OCI-M2 (cell line): ENCODE measurements around the gene MUC2.

Experiments used
- DNase-seq: peaks from one replicate; lab custom pipeline; 2025; ENCODE audit not compliant: unreplicated experiment; lab: John Stamatoyannopoulos, UW

MUC2 gene

GRCh38 chr11:1074244-1075221 lies at the start of gene MUC2:
TSS of gene MUC2 (plus strand) at chr11:1074874.
- DNase-seq: no peak

DNA sequence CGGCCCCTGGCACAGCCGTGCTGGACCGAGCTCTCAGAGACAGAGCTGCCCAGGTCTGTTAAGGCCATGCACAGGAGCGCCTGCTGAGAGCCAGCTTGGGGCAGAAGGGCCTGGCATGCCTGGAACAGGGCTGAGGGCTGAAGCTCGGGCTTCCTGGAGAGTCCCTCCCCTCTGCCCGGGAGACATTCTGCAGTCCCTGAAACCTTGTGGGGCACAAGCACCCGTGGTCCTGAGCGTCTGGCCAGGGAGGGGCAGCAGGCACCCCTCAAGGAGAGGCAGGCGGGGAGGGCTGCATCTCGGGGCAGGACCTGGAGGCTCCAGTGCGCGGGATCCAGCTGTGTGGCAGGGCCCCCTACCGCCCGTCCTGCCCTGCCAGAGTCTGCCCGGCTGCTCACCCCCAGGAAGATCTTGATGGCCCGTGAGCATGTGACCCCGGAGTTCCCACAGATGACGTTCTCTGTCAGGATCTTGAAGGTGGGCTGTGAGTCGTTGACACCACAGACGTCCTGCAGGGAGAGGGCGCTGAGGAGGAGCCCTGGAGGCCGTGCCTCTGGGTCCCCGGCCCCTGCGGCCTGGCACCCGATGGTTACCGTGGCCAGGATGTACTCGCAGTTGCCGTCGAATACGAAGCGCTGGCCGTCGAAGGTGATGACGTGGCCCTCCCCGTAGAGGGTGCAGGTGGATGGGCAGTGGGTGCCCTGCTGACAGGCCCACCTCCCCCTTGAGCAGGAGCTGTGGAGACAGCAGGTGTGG lies 49.1 kb upstream of the MUC2 start:
- no peak for DNase-seq

DNA sequence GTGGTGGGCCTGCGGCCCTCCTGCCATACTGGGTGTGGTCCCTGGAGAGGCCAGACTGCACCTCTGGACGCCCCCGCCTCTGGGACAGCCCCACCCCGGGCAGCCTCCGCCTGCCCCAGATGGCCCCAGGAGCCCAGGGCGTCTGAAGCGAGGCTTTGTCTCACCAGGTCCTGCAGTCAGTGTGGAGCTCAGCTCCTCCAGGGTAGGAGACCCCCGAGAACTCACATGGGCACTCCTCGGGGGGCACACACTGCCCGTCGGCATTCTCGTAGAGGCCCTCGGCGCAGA lies 48.6 kb upstream of the MUC2 start:
- DNase-seq: no peak

GRCh38 chr11:1026641-1027482 lies 47.8 kb upstream of the MUC2 start:
- DNase-seq: no peak

GRCh38 chr11:1027483-1028290 lies 47.0 kb upstream of the MUC2 start:
- DNase-seq: no peak

GRCh38 chr11:1028291-1028540 lies 46.5 kb upstream of the MUC2 start:
- no peak for DNase-seq

- no peak for DNase-seq
These were observed 46.1 kb upstream of the MUC2 start for GRCh38 chr11:1028616-1029015.

- no peak for DNase-seq
These were observed 45.6 kb upstream of the MUC2 start for GRCh38 chr11:1029051-1029450.

- no peak for DNase-seq
These were observed 45.0 kb upstream of the MUC2 start for GRCh38 chr11:1029654-1030053.

- DNase-seq: no peak
These were observed 44.6 kb upstream of the MUC2 start for GRCh38 chr11:1030086-1030485.

DNA sequence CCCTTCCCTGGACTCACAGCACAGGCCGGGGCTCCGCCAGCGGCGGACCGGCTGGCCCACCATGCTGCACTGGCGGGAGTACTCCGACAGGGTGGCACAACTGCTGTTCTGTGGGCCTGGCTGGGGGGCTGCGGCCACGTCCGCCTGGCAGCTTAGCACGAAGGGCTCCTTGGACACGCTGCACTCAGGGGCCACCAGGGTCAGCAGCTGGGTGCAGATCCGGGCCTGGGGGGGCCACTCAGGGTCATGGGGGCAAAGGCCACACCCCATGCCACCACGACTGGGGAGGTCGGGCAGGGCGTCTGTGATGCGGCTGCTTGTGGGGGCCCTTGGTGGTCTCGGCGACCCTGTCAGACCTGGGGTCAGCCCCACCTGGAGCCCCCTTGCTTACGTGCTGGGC lies 44.1 kb upstream of the MUC2 start:
- no peak for DNase-seq

DNA sequence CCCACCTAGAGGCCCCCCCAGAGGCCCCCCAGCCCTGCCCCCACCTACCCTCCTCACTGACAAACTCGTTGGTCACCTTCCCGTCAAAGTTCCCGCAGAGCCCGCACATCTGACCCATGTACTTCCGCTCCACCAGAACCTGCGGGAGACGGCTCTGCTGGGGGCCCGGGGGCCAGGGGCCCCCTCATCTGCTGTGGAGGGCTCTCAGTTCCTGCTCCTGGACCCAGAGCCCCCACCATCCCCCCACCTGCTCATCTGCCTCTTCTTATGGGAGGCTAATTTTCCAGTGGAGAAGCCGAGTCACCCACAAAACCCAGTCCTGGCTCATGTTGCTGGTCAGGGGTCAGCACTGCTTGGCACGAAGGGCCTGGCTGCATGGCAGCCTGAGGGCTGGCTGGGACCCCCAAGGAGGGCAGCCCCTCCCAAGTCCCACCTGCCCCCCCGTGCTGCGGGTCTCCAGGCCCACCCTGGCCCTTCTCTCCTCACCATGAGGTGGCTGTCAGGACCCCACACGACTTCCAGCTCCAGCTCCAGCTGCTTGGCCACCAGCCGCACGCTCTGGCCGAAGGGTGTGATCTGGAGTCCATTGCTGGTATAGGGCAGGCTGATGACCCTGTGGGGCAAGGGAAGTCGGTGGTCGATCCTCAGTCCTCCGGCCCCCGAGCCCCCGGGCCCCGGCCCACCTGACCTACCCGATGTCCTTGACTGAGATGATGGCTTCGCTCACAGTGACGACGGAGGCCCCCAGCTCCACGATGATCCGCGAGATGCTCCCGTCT lies 43.4 kb upstream of the MUC2 start:
- no peak for DNase-seq

DNA sequence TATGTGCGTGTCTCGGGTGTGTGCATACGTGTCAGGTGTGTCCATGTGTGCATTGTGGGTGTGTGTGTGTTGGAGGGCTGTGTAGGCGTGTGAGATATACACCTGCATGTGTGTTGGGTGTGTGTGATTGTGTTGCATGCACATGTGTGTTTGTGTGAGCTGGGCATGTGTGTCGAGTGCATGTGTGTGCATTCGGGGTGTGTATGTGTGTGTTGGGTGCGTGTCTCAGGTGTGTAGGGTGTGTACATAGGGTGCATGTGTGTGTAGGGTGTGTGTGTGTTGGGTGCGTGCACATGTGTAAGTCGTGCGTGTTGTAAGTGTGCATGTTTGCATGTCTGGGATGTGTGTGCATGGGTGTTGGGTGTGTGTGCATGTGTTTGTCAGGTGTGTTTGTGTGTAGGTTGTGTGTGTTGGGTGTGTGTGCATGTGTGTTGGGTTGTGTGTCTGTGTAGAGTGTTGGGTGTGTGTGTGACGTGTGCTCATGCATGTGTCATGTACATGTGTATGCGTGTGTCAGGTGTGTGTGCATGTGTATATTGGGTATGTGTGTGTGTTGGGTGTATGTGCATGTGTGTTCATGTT lies 42.3 kb upstream of the MUC2 start:
- DNase-seq: no peak

DNA sequence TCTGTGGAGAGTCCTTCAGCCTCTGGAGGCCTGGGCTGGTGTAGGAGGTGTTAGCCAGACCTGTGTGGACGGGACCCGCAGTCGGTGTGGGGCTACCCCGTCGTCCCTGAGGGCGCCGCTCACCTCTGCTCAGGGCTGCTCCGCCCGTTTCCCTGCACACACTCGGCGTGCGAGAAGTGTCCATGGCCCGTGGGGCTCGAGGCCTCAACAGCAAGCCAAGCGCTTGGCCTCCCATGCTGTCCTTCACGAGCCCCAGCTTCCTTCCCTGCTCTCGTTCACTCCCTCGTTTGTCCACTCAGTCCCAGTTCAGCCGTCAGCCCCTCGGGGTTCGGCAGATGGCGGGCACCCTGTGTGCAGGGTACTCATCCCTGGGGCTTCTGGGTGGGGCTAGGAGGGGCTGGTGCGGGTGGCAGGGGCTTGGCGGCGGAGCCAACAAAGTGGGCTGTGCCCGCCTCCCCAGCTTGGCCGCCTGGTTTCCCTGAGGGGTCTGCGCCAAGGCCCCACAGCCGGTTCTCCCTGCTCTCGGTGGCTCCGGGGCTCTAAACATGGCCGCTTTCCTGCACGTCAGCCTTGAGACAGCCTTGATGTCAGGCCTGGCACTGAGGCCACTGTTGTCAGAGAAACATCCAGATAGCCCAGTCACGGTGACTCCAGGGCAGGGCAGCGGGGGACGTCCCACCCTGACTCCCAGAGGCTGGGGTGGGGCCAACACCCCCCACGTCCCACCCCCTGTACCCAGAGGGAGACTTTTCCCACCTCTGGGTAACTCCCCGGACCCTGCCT lies 41.5 kb upstream of the MUC2 start:
- DNase-seq: no peak

GRCh38 chr11:1034001-1034400 lies 40.7 kb upstream of the MUC2 start:
- no peak for DNase-seq

GRCh38 chr11:1034456-1035295 lies 40.0 kb upstream of the MUC2 start:
- no peak for DNase-seq

- no peak for DNase-seq
These were observed 38.9 kb upstream of the MUC2 start for GRCh38 chr11:1035577-1036283.
